A549 (cell line): ENCODE results near the gene RPA3. TPM values are rescaled to one million over a fixed set of nuclear protein-coding genes. Genes with fewer than 3 reads are reported as not detected.

Experiments
- ATAC-seq, 2 experiments: fragments of 200-7000 bp in 1 of 2; fragments of >200 bp in 1 of 2; cut with Nextera tagmentation in 1 of 2; cut with Tn5 transposase in 1 of 2; 3 replicates each; pipeline versions ENCODE4 v1.8.0 to v1.9.1; 2018 to 2020; ENCODE audit warnings: mild to moderate bottlenecking in 1 of 2, moderate library complexity in 1 of 2
- CTCF ChIA-PET: fragments of 300-600 bp; sonication (Branson Sonifier 250); formaldehyde crosslinking; extraction: SDS; loops from one replicate; lab custom pipeline; 2021; ENCODE audit warnings: antibody characterized with exemption, inconsistent platforms; lab: Yijun Ruan, JAX
- POLR2A ChIA-PET: fragments of 350-600 bp; formaldehyde crosslinking; extraction: SDS; loops from one replicate; lab custom pipeline; 2021; ENCODE audit warnings: antibody characterized with exemption, inconsistent platforms; lab: Yijun Ruan, JAX
- DNase-seq, 2 experiments: peaks; one replicate each; pipeline versions ENCODE4 v3.0.0 to v3.0.0-alpha.2; 2011 to 2016; ENCODE audit warnings: low read depth in 1 of 2, low spot score in 1 of 2
- FAIRE-seq: peaks from 2 replicates; lab custom pipeline; 2011; peaks lifted over from hg19 to GRCh38; lab: Jason Lieb, UNC
- H3K27ac ChIP-seq, 2 experiments: fragments of >200 bp; sonication (Bioruptor Twin); formaldehyde crosslinking; 3 replicates each; pipeline ENCODE4 v1.5.1; 2016 to 2017
- H3K4me1 ChIP-seq: fragments of >200 bp; sonication (Bioruptor Twin); formaldehyde crosslinking; 3 replicates; pipeline ENCODE4 v1.6.1; 2016
- H3K4me2 ChIP-seq: fragments of >200 bp; sonication (Bioruptor Twin); formaldehyde crosslinking; 3 replicates; pipeline ENCODE4 v1.6.1; 2016
- H3K4me3 ChIP-seq: fragments of >200 bp; sonication (Bioruptor Twin); formaldehyde crosslinking; 3 replicates; pipeline ENCODE4 v1.5.1; 2016
- H3K9me3 ChIP-seq: fragments of >200 bp; sonication (Bioruptor Twin); formaldehyde crosslinking; 3 replicates; pipeline ENCODE4 v1.6.1; 2016
- BHLHE40 ChIP-seq: IDR thresholded peaks from 2 replicates; pipeline ENCODE4 v1.6.1; 2012; ENCODE audit warnings: low read depth, low read length, inconsistent platforms
- EP300 ChIP-seq, 2 experiments: fragments of >200 bp; sonication (Bioruptor Twin); formaldehyde crosslinking; IDR thresholded peaks; 2 replicates in 1 of 2; 3 replicates in 1 of 2; pipeline ENCODE4 v1.6.1; 2016 to 2017
- ESRRA ChIP-seq: fragments of 150-350 bp; IDR thresholded peaks from 2 replicates; pipeline ENCODE4 v1.6.1; 2014; ENCODE audit warnings: mild to moderate bottlenecking, low read length, borderline replicate concordance
- FOXS1 ChIP-seq: fragments of 250-450 bp; sonication (Bioruptor Pico); IDR thresholded peaks from 2 replicates; pipeline ENCODE4 v1.5.0; 2020; ENCODE audit warnings: mild to moderate bottlenecking, moderate library complexity
- GATA3 ChIP-seq: IDR thresholded peaks from 2 replicates; pipeline ENCODE4 v1.6.1; 2012; ENCODE audit warnings: borderline replicate concordance
- HDAC2 ChIP-seq: fragments of 200-600 bp; sonication (generic); IDR thresholded peaks from 2 replicates; pipeline ENCODE4 v1.6.1; 2016
- HEYL ChIP-seq: fragments of 250-450 bp; sonication (Bioruptor Pico); IDR thresholded peaks from 2 replicates; pipeline ENCODE4 v1.8.0; 2021; ENCODE audit warnings: mild to moderate bottlenecking, moderate library complexity
- HOXB5 ChIP-seq: fragments of 250-450 bp; sonication (Bioruptor Pico); IDR thresholded peaks from 2 replicates; pipeline ENCODE4 v1.5.0; 2020; ENCODE audit warnings: mild to moderate bottlenecking, moderate library complexity
- KDM1A ChIP-seq: fragments of 200-600 bp; sonication (generic); IDR thresholded peaks from 2 replicates; pipeline ENCODE4 v1.6.1; 2016; ENCODE audit warnings: low read depth, mild to moderate bottlenecking
- NPAS2 ChIP-seq: fragments of 250-450 bp; sonication (Bioruptor Pico); IDR thresholded peaks from 2 replicates; pipeline ENCODE4 v1.8.0; 2022; ENCODE audit warnings: mild to moderate bottlenecking, moderate library complexity, borderline replicate concordance
- PHF8 ChIP-seq: fragments of 200-600 bp; sonication (generic); IDR thresholded peaks from 2 replicates; pipeline ENCODE4 v1.6.1; 2016; ENCODE audit warnings: low read depth, mild to moderate bottlenecking, antibody characterized with exemption, moderate library complexity, borderline replicate concordance
- POLR2A ChIP-seq: IDR thresholded peaks from 2 replicates; pipeline ENCODE4 v1.6.1; 2012; ENCODE audit warnings: mild to moderate bottlenecking, low read length
- RAD21 ChIP-seq, 2 experiments: fragments of >200 bp in 1 of 2; sonication (Bioruptor Twin) in 1 of 2; formaldehyde crosslinking in 1 of 2; IDR thresholded peaks in 1 of 2; conservative IDR thresholded peaks in 1 of 2; 2 replicates in 1 of 2; 3 replicates in 1 of 2; pipeline ENCODE4 v1.6.1; 2012 to 2018; ENCODE audit warnings: inconsistent platforms in 1 of 2
- RARB ChIP-seq: fragments of 250-450 bp; sonication (Bioruptor Pico); IDR thresholded peaks from 2 replicates; pipeline ENCODE4 v1.8.0; 2021; ENCODE audit warnings: mild to moderate bottlenecking, moderate library complexity
- SMC3 ChIP-seq: fragments of >200 bp; sonication (Bioruptor Twin); formaldehyde crosslinking; IDR thresholded peaks from 3 replicates; pipeline ENCODE4 v1.6.1; 2018; ENCODE audit warnings: inconsistent platforms
- SREBF2 ChIP-seq: fragments of 450-650 bp; IDR thresholded peaks from 2 replicates; pipeline ENCODE4 v1.6.1; 2014; ENCODE audit warnings: mild to moderate bottlenecking, moderate library complexity
- TFCP2L1 ChIP-seq: fragments of 250-450 bp; sonication (Bioruptor Pico); IDR thresholded peaks from 2 replicates; pipeline ENCODE4 v1.5.0; 2021; ENCODE audit warnings: mild to moderate bottlenecking
- TP53 ChIP-seq: fragments of 250-450 bp; sonication (Bioruptor Pico); IDR thresholded peaks from 2 replicates; pipeline ENCODE4 v1.5.0; 2021; ENCODE audit warnings: mild to moderate bottlenecking, moderate library complexity
- ZC3H11A ChIP-seq: fragments of 450-650 bp; IDR thresholded peaks from 2 replicates; pipeline ENCODE4 v1.6.1; 2014; ENCODE audit warnings: antibody characterized with exemption, mild to moderate bottlenecking
- ZNF302 ChIP-seq: fragments of 250-450 bp; sonication (Bioruptor Pico); IDR thresholded peaks from 2 replicates; pipeline ENCODE4 v1.9.0; 2021; ENCODE audit warnings: inconsistent platforms, mild to moderate bottlenecking, moderate library complexity
- ZSCAN20 ChIP-seq: fragments of 250-450 bp; sonication (Bioruptor Pico); IDR thresholded peaks from 2 replicates; pipeline ENCODE4 v1.8.0; 2022; ENCODE audit warnings: mild to moderate bottlenecking, moderate library complexity
- WGBS: methylation state at CpG from one replicate; pipeline ENCODE4 v1.1.6; 2017; ENCODE audit errors: missing lambda C conversion rate; 5-methylcytosine and 5-hydroxymethylcytosine counted together
- polyA plus RNA-seq, 4 experiments: library from polyadenylated mRNA; depleted of rRNA in 3 of 4; stranded (reverse); fragments of >200 nt; fragmentation: RNase III in 1 of 4; extraction: RNeasy Plus Mini Kit Qiagen cat#74134 plus additional on column Dnase treatment in 1 of 4; gene quantifications; 2 replicates in 3 of 4; 3 replicates in 1 of 4; pipeline ENCODE4 v1.2.3, GENCODE V29; 2011 to 2017
- TF ChIP-seq, protein P1 (sequence below): fragments of >200 bp; sonication (Bioruptor Twin); formaldehyde crosslinking; IDR thresholded peaks from 3 replicates; pipeline ENCODE4 v1.5.1; 2016
- TF ChIP-seq, protein P2 (sequence below): fragments of >200 bp; sonication (Bioruptor Twin); formaldehyde crosslinking; IDR thresholded peaks from 2 replicates; pipeline ENCODE4 v1.6.1; 2016
- TF ChIP-seq, protein P3 (sequence below): fragments of 150-350 bp; IDR thresholded peaks from 2 replicates; pipeline ENCODE4 v1.6.1; 2014; ENCODE audit warnings: low read depth, mild to moderate bottlenecking, low read length
- TF ChIP-seq, protein P4 (sequence below): IDR thresholded peaks from 2 replicates; pipeline ENCODE4 v1.6.1; 2012; ENCODE audit warnings: low read depth, borderline replicate concordance
- TF ChIP-seq, protein P5 (sequence below): fragments of 450-650 bp; IDR thresholded peaks from 2 replicates; pipeline ENCODE4 v1.6.1; 2014; ENCODE audit warnings: antibody characterized with exemption

The RPA3 gene
- polyA plus RNA-seq, 2 of the 4 experiments (the other 2 are of a cell fraction): 95.1 to 129 TPM

DNA sequence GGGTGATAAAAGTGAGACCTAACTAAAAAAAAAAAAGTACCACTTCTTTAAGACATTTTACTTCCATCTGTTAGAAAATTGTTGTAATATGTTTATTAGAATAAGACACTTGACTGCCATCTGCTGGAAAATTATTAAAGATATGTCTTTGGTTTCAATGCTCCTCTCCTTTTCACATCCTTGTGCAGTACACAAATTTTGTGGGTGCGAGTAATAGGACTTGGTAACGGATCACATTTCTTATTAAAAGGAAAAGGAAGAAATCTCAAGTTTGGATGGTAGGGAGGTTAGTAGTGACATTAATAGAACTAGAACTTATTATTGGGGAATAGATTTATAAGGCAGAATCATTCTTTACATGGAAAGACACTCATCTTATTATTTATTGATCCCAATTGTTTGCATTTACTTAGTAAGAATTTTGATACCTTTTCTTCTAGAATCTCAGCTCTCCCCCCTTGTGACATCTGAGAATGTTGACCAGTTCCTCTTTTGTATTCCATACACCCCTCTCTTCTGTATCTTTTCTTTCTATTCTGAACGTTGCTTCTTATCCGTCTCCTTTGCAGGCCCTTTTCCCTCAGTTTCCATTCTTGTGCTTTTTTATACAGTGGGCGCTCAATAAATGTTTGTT, 43.0 kb upstream of the RPA3 start:
- ChIA-PET POLR2A (no interaction called here), CTCF (interaction anchor here (1.0 to 5.5 kb wide), 15 partner anchors 12 to 656 kb away, joined by 3 to 68 read pairs (median 6); no protein-coding TSS in a partner anchor)
- DNase-seq (peak; percentile 12 to 60), FAIRE-seq (peak; percentile 49), ATAC-seq (peak in 1 of 2 experiments; percentile 78; a peak in 3 of 6 replicates)
- Histone ChIP-seq H3K4me1 (peaks cover 40% of the 10 kb centered on the region), H3K4me2 (peak overlapping the region; percentile 79), H3K9me3 (no peaks in the 10 kb centered on the region), H3K4me3 (peak overlapping the region; percentile 32), H3K27ac (peak overlapping the region; percentile 20 to 71; a peak in 3 of 6 replicates)
- 41% methylated on average over 5 of the region's 5 CpGs for WGBS
- TF ChIP-seq GATA3: no peak
- no peak for TF ChIP-seq SREBF2
- TF ChIP-seq HOXB5 (CRISPR knock-in tag): no peak
- no peak for TF ChIP-seq BHLHE40
- no peak for TF ChIP-seq NPAS2 (CRISPR knock-in tag)
- peak; percentile 62 to 71 for TF ChIP-seq RAD21 (conservative IDR thresholded peaks at IDR 0.05 in 1 of 2, IDR thresholded peaks at IDR 0.05 in 1 of 2)
- no peak for TF ChIP-seq ESRRA
- no peak for TF ChIP-seq RARB (CRISPR knock-in tag)
- no peak for TF ChIP-seq ZC3H11A
- no peak for TF ChIP-seq FOXS1
- no peak for TF ChIP-seq HDAC2
- TF ChIP-seq, protein P1, sequence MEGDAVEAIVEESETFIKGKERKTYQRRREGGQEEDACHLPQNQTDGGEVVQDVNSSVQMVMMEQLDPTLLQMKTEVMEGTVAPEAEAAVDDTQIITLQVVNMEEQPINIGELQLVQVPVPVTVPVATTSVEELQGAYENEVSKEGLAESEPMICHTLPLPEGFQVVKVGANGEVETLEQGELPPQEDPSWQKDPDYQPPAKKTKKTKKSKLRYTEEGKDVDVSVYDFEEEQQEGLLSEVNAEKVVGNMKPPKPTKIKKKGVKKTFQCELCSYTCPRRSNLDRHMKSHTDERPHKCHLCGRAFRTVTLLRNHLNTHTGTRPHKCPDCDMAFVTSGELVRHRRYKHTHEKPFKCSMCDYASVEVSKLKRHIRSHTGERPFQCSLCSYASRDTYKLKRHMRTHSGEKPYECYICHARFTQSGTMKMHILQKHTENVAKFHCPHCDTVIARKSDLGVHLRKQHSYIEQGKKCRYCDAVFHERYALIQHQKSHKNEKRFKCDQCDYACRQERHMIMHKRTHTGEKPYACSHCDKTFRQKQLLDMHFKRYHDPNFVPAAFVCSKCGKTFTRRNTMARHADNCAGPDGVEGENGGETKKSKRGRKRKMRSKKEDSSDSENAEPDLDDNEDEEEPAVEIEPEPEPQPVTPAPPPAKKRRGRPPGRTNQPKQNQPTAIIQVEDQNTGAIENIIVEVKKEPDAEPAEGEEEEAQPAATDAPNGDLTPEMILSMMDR: peak; percentile 62
- TF ChIP-seq ZSCAN20 (CRISPR knock-in tag): no peak
- TF ChIP-seq ZNF302 (CRISPR knock-in tag): no peak
- no peak for TF ChIP-seq EP300 (IDR thresholded peaks at IDR 0.05)
- no peak for TF ChIP-seq TP53 (CRISPR knock-in tag)
- peak; percentile 71 for TF ChIP-seq SMC3

DNA sequence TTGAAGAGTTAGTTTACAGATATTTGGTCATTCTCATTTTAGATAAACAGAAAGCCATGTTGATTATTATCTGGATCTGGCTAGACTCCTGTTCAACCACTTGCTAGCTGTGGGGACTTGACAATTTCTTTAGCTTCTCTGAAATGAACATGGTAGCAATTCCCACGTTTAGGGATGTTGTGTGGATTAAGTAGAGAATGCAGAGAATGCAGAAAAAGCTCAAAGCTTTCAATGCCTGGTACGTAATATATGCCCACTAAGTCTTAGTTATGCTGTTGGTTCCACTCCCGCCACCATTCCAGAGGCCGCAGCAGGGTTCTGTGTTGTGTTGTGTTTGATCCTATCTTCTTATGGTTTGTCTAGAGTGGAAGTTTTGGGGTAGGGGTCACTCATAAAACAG, 39.2 kb upstream of the RPA3 start:
- H3K4me1 ChIP-seq: peaks cover 8% of the 10 kb centered on the region; the same call in 2 of the 3 replicates
- H3K9me3 ChIP-seq: no peaks in the 10 kb centered on the region
- ATAC-seq (no peak), FAIRE-seq (no peak)
- no peak overlapping the region for H3K4me3 ChIP-seq
- CTCF ChIA-PET: interaction anchor here (0.8 to 5.5 kb wide), 2 partner anchors 21 to 77 kb away, joined by 3 to 68 read pairs; no protein-coding TSS in a partner anchor
- H3K4me2 ChIP-seq: no peak overlapping the region
- POLR2A ChIA-PET: no interaction called here
- TF ChIP-seq ZNF302 (CRISPR knock-in tag) (no peak), FOXS1 (no peak), PHF8 (no peak), TP53 (CRISPR knock-in tag) (no peak), EP300 (IDR thresholded peaks at IDR 0.05) (no peak), HEYL (no peak), TFCP2L1 (no peak), KDM1A (no peak), POLR2A (no peak)
- TF ChIP-seq, protein P2, sequence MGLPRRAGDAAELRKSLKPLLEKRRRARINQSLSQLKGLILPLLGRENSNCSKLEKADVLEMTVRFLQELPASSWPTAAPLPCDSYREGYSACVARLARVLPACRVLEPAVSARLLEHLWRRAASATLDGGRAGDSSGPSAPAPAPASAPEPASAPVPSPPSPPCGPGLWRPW: no peak
- TF ChIP-seq, protein P3, sequence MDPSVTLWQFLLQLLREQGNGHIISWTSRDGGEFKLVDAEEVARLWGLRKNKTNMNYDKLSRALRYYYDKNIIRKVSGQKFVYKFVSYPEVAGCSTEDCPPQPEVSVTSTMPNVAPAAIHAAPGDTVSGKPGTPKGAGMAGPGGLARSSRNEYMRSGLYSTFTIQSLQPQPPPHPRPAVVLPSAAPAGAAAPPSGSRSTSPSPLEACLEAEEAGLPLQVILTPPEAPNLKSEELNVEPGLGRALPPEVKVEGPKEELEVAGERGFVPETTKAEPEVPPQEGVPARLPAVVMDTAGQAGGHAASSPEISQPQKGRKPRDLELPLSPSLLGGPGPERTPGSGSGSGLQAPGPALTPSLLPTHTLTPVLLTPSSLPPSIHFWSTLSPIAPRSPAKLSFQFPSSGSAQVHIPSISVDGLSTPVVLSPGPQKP: no peak
- TF ChIP-seq, protein P4, sequence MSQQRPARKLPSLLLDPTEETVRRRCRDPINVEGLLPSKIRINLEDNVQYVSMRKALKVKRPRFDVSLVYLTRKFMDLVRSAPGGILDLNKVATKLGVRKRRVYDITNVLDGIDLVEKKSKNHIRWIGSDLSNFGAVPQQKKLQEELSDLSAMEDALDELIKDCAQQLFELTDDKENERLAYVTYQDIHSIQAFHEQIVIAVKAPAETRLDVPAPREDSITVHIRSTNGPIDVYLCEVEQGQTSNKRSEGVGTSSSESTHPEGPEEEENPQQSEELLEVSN: no peak
- TF ChIP-seq, protein P5, sequence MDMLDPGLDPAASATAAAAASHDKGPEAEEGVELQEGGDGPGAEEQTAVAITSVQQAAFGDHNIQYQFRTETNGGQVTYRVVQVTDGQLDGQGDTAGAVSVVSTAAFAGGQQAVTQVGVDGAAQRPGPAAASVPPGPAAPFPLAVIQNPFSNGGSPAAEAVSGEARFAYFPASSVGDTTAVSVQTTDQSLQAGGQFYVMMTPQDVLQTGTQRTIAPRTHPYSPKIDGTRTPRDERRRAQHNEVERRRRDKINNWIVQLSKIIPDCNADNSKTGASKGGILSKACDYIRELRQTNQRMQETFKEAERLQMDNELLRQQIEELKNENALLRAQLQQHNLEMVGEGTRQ: no peak
- TF ChIP-seq, all 56 proteins: peak for 0
- no peak for DNase-seq
- H3K27ac ChIP-seq: no peak overlapping the region
- WGBS: 75% methylated on average over 4 of the region's 4 CpGs
